ENCODE data around the gene TMA7B.

TMA7B gene

GRCh38 chr22:39995393-39996252 lies 35.4 kb downstream of the TMA7B start:
- no peak for DNase-seq (ENCODE audit: low read depth)
- no peak for TF ChIP-seq CTCF (IDR thresholded peaks at IDR 0.05; ENCODE audit: low read length, missing control alignments)
- no peak overlapping the region for H3K4me3 ChIP-seq (replicated peaks; ENCODE audit: low read depth, low read length)

- DNase-seq (ENCODE audit: low read depth), result no peak
- TF ChIP-seq CTCF (IDR thresholded peaks at IDR 0.05; ENCODE audit: low read length, missing control alignments), result no peak
- H3K4me3 ChIP-seq (replicated peaks; ENCODE audit: low read depth, low read length), result no peak overlapping the region
Measured at GRCh38 chr22:39996732-39997131, 36.5 kb downstream of the TMA7B start.

- no peak overlapping the region for H3K4me3 ChIP-seq (replicated peaks; ENCODE audit: low read depth, low read length)
- no peak for TF ChIP-seq CTCF (IDR thresholded peaks at IDR 0.05; ENCODE audit: low read length, missing control alignments)
- DNase-seq (ENCODE audit: low read depth), result no peak
Measured at GRCh38 chr22:39997421-39997820, 37.2 kb downstream of the TMA7B start.

- no peak for TF ChIP-seq CTCF (IDR thresholded peaks at IDR 0.05; ENCODE audit: low read length, missing control alignments)
- no peak overlapping the region for H3K4me3 ChIP-seq (replicated peaks; ENCODE audit: low read depth, low read length)
- peak; percentile 38 for DNase-seq (ENCODE audit: low read depth)
Measured at GRCh38 chr22:39997939-39998726, 37.9 kb downstream of the TMA7B start.

DNA sequence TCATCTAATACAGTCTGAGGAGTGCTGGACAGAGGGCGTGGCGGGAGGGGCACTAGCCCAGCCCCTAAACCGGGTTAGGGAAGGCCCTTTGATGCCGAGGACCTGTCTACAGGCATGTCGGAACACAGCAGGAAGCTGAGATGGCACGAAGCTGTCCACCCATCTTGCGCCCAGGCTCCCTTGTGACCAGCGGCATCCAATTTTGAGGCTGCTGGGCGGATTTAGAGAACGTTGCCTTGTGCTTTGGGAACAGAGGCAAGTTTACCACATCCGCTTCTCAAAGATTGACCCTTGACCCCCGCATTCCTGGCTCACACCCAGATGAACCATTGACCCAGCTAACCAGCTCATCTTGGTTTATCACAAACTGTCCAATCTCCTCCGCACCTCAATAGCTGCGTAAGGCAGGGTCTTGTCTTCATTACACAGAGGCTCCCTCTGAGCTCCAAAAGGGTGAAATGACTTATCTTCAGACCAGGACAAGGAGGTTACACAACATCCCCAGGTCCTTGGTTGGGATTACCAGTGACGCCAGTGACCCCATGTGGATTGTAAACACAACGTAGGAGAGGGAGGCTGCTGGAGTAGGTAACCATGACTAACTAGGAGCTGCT lies 39.1 kb downstream of the TMA7B start:
- peak; percentile 57 for DNase-seq (ENCODE audit: low read depth)

GRCh38 chr22:40000171-40000570 lies 40.0 kb downstream of the TMA7B start:
- no peak for DNase-seq (ENCODE audit: low read depth)
- TF ChIP-seq CTCF (IDR thresholded peaks at IDR 0.05; ENCODE audit: low read length, missing control alignments), result no peak

More for the DNA sequence above, 39.1 kb downstream of the TMA7B start:
- no peak overlapping the region for H3K4me3 ChIP-seq (replicated peaks; ENCODE audit: low read depth, low read length)
- no peak for TF ChIP-seq CTCF (IDR thresholded peaks at IDR 0.05; ENCODE audit: low read length, missing control alignments)

More at GRCh38 chr22:40000171-40000570, 40.0 kb downstream of the TMA7B start:
- no peak overlapping the region for H3K4me3 ChIP-seq (replicated peaks; ENCODE audit: low read depth, low read length)

All from fibroblast of pulmonary artery (primary cell).